Bone marrow (tissue), 2 donors: ENCODE data around the gene TREX2.
A peak's percentile ranks its signal among the peaks of the same experiment; 100 is the strongest.

ENCODE experiments used
- DNase-seq, 2 donors: peaks; one replicate each; lab custom pipeline; 2025; lab: John Stamatoyannopoulos, UW

TREX2 gene

GRCh38 chrX:153445856-153446635 lies at the start of gene TREX2:
TSS of gene TREX2 (minus strand) at chrX:153446056. CDS start at chrX:153445430, 626 bp downstream.
- no peak for DNase-seq

GRCh38 chrX:153495362-153495751 lies 49.5 kb upstream of the TREX2 start:
- DNase-seq = no peak

- DNase-seq = peak in 1 of 2 donors; percentile 27
Observed at GRCh38 chrX:153494541-153495361, 48.9 kb upstream of the TREX2 start, which contains the start of gene BGN. TSS of gene BGN (plus strand) at chrX:153494980. CDS start at chrX:153504632, 9,652 bp downstream.

- DNase-seq = no peak
Observed at GRCh38 chrX:153494061-153494460, 48.2 kb upstream of the TREX2 start.

GRCh38 chrX:153493085-153493484 lies 47.2 kb upstream of the TREX2 start:
- DNase-seq = no peak

- no peak for DNase-seq
Observed at GRCh38 chrX:153492543-153492942, 46.7 kb upstream of the TREX2 start.

GRCh38 chrX:153491918-153492317 lies 46.1 kb upstream of the TREX2 start:
- no peak for DNase-seq

GRCh38 chrX:153491351-153491914 lies 45.6 kb upstream of the TREX2 start:
- DNase-seq = no peak

- no peak for DNase-seq
Observed at GRCh38 chrX:153490217-153490930, 44.5 kb upstream of the TREX2 start.

GRCh38 chrX:153488231-153488914 lies 42.5 kb upstream of the TREX2 start:
- no peak for DNase-seq

- no peak for DNase-seq
Observed at GRCh38 chrX:153487590-153488071, 41.8 kb upstream of the TREX2 start.

- DNase-seq = no peak
Observed at GRCh38 chrX:153486171-153486570, 40.3 kb upstream of the TREX2 start.

- no peak for DNase-seq
Observed at GRCh38 chrX:153485396-153486080, 39.7 kb upstream of the TREX2 start.

- DNase-seq = no peak
Observed at GRCh38 chrX:153482376-153483015, 36.6 kb upstream of the TREX2 start.

GRCh38 chrX:153481043-153481442 lies 35.2 kb upstream of the TREX2 start:
- DNase-seq = no peak

- DNase-seq = no peak
Observed at GRCh38 chrX:153478746-153479145, 32.9 kb upstream of the TREX2 start.

GRCh38 chrX:153477901-153478300 lies 32.0 kb upstream of the TREX2 start:
- no peak for DNase-seq

GRCh38 chrX:153477364-153477857 lies 31.6 kb upstream of the TREX2 start:
- DNase-seq = no peak

GRCh38 chrX:153476666-153477363 lies 31.0 kb upstream of the TREX2 start:
- DNase-seq = no peak
